ENCODE results near the gene PPP1R14B.

DNA sequence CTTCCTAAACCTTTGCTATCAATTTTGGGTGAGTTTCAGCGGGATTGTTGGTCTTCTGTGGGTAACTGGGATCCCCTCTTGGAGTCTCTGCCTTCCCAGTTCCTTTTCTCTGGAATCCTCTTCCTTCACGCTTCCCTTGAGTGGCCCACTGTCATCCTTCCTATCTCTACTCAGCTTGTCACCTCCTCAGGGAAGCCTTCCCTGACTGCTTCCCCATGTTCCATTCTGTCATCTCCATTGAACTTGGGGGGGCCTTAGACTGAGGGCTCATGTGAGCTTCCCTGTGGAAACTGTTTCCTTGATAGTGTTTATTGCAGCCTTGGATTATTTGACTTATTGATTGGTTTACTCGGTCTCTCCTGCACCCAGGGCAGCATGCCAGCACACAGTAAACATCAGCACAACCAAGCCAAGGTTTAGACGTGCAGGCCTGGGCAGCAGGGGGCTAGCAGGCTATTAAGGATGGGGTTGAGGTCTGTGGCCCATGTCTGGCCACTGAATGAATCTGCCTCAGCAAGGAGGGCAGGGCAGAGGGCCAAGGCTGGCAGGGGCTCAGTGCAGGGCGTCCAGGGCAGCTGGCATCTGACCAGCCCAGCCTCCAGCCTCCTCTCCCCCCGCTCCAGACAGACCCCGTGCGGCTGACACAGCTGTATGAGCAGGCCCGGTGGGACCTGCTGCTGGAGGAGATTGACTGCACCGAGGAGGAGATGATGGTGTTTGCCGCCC lies 28.0 kb downstream of the PPP1R14B start:
- TF ChIP-seq, protein P1, sequence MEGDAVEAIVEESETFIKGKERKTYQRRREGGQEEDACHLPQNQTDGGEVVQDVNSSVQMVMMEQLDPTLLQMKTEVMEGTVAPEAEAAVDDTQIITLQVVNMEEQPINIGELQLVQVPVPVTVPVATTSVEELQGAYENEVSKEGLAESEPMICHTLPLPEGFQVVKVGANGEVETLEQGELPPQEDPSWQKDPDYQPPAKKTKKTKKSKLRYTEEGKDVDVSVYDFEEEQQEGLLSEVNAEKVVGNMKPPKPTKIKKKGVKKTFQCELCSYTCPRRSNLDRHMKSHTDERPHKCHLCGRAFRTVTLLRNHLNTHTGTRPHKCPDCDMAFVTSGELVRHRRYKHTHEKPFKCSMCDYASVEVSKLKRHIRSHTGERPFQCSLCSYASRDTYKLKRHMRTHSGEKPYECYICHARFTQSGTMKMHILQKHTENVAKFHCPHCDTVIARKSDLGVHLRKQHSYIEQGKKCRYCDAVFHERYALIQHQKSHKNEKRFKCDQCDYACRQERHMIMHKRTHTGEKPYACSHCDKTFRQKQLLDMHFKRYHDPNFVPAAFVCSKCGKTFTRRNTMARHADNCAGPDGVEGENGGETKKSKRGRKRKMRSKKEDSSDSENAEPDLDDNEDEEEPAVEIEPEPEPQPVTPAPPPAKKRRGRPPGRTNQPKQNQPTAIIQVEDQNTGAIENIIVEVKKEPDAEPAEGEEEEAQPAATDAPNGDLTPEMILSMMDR (IDR thresholded peaks at IDR 0.05; ENCODE audit: extremely low read depth in 1 of 2, insufficient read depth in 1 of 2, low read depth in 1 of 2, low read length in 2 of 2), result no peak
- TF ChIP-seq POLR2A (IDR thresholded peaks at IDR 0.05; ENCODE audit: low read depth, low read length) (no peak), GATA2 (IDR thresholded peaks at IDR 0.05; ENCODE audit: insufficient read depth, insufficient read length, low read depth, low read length) (no peak)
